MG63 (cell line): ENCODE measurements around the gene TIMELESS. TPM values are rescaled to one million over a fixed set of nuclear protein-coding genes. Genes with fewer than 3 reads are reported as not detected.
A peak's percentile ranks its signal among the peaks of the same experiment; 100 is the strongest.
"Not testable (repeated sequence)": the region's sequence is repeated elsewhere in the genome, so short reads cannot be mapped to it uniquely, and the experiment has no call there.

Experiments
- DNase-seq: peaks from one replicate; pipeline ENCODE4 v3.0.0-alpha.2; 2020
- H3K27me3 ChIP-seq: fragments of 250-450 bp; sonication (Bioruptor Pico); 2 replicates; pipeline ENCODE4 v1.5.1; 2020; ENCODE audit warnings: mild to moderate bottlenecking, moderate library complexity
- H3K36me3 ChIP-seq: fragments of 250-450 bp; sonication (Bioruptor Pico); 2 replicates; pipeline ENCODE4 v1.5.1; 2020; ENCODE audit warnings: mild to moderate bottlenecking, moderate library complexity
- H3K4me3 ChIP-seq: fragments of 250-450 bp; sonication (Bioruptor Pico); 2 replicates; pipeline ENCODE4 v1.5.1; 2020; ENCODE audit warnings: mild to moderate bottlenecking, moderate library complexity
- H3K9me3 ChIP-seq: fragments of 250-450 bp; sonication (Bioruptor Pico); 2 replicates; pipeline ENCODE4 v1.5.1; 2020; ENCODE audit warnings: mild to moderate bottlenecking, moderate library complexity
- total RNA-seq: library from RNA; depleted of rRNA; stranded (reverse); fragments of >200 nt; shearing (Covaris generic); gene quantifications from 2 replicates; pipeline ENCODE4 v1.2.3, GENCODE V29; 2014; ENCODE audit warnings: low replicate concordance

The TIMELESS gene
- total RNA-seq, 1 experiment from 2014 or later = 22.6 TPM

DNA sequence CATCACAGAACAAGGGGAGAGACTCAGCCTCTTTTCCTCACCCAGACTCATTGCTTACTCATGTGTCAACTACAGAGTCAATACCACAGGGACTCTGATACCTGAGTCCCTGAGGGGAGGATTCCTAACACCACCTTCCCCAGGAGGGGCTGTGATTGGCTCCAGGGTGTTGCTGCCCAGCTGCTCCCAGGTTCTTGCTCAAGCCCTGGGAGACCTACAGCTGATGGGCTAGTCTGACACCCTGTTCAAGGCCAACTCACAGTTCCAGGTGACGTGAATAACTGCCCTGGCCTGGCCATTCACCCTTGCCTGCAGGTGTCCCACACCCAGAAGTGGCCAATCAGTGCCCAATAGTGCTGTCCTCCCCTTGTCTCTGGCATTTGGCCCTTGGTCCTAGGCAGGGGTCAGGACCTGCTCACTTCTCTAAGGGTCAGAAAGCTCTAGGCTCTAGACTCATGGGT is 27.8 kb upstream of the TIMELESS start:
- H3K27me3 ChIP-seq = no peaks in the 10 kb centered on the region
- H3K36me3 ChIP-seq = peaks cover 6% of the 10 kb centered on the region
- DNase-seq = no peak
- no peaks in the 10 kb centered on the region for H3K9me3 ChIP-seq
- H3K4me3 ChIP-seq = no peak overlapping the region

DNA sequence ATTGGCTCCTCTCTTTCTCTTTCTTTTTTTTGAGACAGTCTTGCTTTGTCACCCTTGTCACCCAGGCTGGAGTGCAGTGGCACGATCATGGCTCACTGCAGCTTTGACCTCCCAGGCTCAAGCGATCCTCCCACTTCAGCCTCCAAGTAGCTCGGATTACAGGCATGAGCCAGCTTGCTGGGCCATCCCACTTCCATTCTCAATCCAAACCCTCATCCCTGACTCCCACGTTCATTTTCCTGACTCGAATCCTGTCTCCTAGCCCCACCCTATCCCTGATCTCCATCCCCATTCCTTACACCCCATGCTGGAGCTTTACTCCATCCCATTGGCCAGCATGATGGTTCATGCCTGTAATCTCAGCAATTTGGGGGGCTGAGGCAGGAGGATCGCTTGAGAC is 26.9 kb upstream of the TIMELESS start:
- Histone ChIP-seq H3K4me3 (no peak overlapping the region), H3K36me3 (peaks cover 11% of the 10 kb centered on the region), H3K27me3 (no peaks in the 10 kb centered on the region), H3K9me3 (no peaks in the 10 kb centered on the region)
- no peak for DNase-seq

- Histone ChIP-seq H3K27me3 (no peaks in the 10 kb centered on the region), H3K9me3 (no peaks in the 10 kb centered on the region), H3K4me3 (no peak overlapping the region), H3K36me3 (peaks cover 27% of the 10 kb centered on the region)
- no peak for DNase-seq
These were observed 25.2 kb upstream of the TIMELESS start for GRCh38 chr12:56474389-56474788.

- peak; percentile 42 for DNase-seq
- H3K4me3 ChIP-seq = peak overlapping the region; percentile 98
- H3K27me3 ChIP-seq = no peaks in the 10 kb centered on the region
- peaks cover 33% of the 10 kb centered on the region for H3K36me3 ChIP-seq
- 0 out of 2 replicates have a peak, but pooled peaks cover 2% of the 10 kb centered on the region for H3K9me3 ChIP-seq
These were observed 20.0 kb upstream of the TIMELESS start for GRCh38 chr12:56469007-56469930.

DNA sequence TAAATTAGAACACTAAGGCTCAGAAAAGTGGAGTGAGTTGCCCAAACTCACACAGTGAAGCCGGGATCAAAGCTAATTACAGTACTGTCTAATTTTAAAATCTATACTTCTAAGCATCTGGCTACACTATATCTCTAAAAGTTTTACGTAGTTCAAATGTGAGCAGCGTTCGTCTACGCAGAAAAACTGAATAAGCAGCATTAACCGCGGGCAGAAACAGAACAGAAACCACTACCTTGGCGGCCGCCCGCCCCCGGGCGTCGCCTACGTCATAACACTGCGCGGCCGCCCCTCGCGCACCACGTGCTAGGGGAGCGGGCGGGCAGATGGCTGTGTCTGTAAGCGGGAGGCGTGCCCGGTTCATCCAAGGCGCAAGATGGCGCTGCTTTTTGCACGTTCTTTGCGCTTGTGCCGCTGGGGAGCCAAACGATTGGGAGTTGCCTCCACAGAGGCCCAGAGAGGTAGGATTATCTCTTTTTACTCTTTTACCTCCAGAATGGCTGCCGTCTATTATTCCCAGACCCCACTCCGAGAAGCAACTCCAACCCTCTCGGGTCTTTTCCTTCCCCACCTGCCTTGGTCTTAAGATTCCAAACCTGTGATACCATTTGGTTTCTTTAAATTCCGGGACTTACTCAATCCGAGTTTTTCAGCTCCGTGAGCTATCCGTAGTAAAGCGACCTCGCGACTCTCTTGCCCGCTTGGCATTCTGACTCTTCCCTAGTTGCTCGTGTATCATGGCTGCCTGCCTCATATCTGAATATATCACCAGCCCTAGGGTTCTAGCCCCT is 19.2 kb upstream of the TIMELESS start, which contains the start of gene SPRYD4:
SPRYD4 (plus strand) TSS at position 363 of the 791 bp plus-strand sequence; CDS start at position 377, 14 bp downstream.
- Histone ChIP-seq H3K9me3 (0 out of 2 replicates have a peak, but pooled peaks cover 2% of the 10 kb centered on the region), H3K27me3 (no peaks in the 10 kb centered on the region), H3K4me3 (peak within 1 kb of the TSS; percentile 98), H3K36me3 (peaks cover 33% of the 10 kb centered on the region)
- peak; percentile 91 for DNase-seq

DNA sequence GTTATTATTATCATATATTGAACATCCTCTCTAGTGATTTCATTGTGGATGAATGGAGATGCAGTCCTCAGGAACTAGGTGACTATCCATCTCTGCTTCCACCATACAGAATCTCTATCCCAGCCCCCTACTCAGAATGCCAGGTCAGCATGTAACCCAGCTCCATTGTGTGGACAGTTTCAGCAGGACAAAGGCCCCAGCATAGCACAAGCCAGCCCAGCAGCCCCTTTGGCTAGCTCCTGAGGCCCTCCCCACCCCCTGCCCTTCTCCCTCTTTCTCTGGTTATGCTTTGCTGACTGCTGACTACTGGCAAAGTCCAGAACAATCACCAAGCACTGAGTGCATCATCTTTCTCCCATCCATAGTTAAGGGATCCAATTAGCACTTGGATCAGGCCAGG is 13.3 kb upstream of the TIMELESS start:
- DNase-seq = no peak
- no peak overlapping the region for H3K4me3 ChIP-seq

DNA sequence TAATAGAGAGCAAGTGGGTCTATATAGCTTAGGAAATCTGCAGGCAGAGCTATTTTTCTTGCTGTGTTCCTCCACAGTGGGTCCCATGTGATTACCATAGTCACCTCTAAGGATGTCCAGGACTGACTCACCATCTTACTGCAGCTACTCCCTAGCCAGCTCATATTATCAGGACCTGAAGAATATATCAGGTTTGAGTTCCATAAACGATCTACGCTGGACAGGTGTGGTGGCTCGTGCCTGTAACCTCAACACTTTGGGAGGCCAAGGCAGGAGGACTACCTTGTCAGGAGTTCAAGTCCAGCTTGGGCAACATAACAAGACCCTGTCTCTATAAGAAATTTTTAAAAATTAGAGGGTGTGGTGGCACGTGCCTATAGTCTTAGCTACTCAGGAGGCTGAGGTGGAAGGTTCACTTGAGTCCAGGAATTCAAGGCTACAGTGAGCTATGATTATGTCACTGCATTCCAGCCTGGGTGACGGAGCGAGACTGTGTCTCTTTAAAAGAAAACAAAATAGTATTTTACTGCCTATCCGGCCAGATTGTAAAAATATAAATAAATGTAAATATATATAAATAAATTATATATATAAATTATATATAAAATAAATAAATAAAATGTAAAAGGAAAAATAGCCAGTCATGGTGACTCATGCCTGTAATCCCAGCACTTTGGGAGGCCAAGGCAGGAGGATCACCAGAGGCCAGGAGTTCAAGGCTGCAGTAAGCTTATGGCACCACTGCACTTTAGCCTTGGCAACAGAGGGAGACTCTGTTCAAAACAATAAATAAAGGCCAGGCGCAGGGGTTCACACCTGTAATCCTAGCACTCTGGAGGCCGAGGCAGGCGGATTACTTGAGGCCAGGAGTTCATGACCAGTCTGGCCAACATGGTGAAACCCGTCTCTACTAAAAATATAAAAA is 12.3 kb upstream of the TIMELESS start:
- Histone ChIP-seq H3K27me3 (no peaks in the 10 kb centered on the region), H3K36me3 (no peaks in the 10 kb centered on the region), H3K4me3 (no peak overlapping the region), H3K9me3 (no peaks in the 10 kb centered on the region)
- DNase-seq = peak; percentile 41

More for the DNA sequence above, 13.3 kb upstream of the TIMELESS start:
- Histone ChIP-seq H3K9me3 (0 out of 2 replicates have a peak, but pooled peaks cover under 1% of the 10 kb centered on the region), H3K27me3 (no peaks in the 10 kb centered on the region), H3K36me3 (no peaks in the 10 kb centered on the region)

GRCh38 chr12:56457817-56458216 is 8.6 kb upstream of the TIMELESS start:
- DNase-seq = no peak
- H3K36me3 ChIP-seq = no peaks in the 10 kb centered on the region
- H3K4me3 ChIP-seq = no peak overlapping the region
- H3K27me3 ChIP-seq = no peaks in the 10 kb centered on the region
- no peaks in the 10 kb centered on the region for H3K9me3 ChIP-seq

GRCh38 chr12:56454557-56454956 is 5.3 kb upstream of the TIMELESS start, which contains the start of gene MIP:
Gene MIP, minus strand, starts transcription at chr12:56454657. Its CDS starts 44 bp downstream, at chr12:56454613.
- DNase-seq = no peak
- no peak within 1 kb of the TSS for H3K4me3 ChIP-seq

GRCh38 chr12:56451147-56451546 is 1.9 kb upstream of the TIMELESS start:
- Histone ChIP-seq H3K27me3 (no peaks in the 10 kb centered on the region), H3K9me3 (no peaks in the 10 kb centered on the region), H3K36me3 (peaks cover 7% of the 10 kb centered on the region; the same call in 1 of the 2 replicates), H3K4me3 (no peak overlapping the region)
- no peak for DNase-seq

More at GRCh38 chr12:56454557-56454956, 5.3 kb upstream of the TIMELESS start, which contains the start of gene MIP:
- Histone ChIP-seq H3K36me3 (no peaks in the 10 kb centered on the region), H3K27me3 (no peaks in the 10 kb centered on the region), H3K9me3 (no peaks in the 10 kb centered on the region)

GRCh38 chr12:56450241-56450640 is 1.0 kb upstream of the TIMELESS start:
- peaks cover 7% of the 10 kb centered on the region; the same call in 1 of the 2 replicates for H3K36me3 ChIP-seq
- no peaks in the 10 kb centered on the region for H3K27me3 ChIP-seq
- no peak for DNase-seq

GRCh38 chr12:56449622-56449984 is 377 bp upstream of the TIMELESS start:
- Histone ChIP-seq H3K27me3 (no peaks in the 10 kb centered on the region), H3K4me3 (peak overlapping the region; percentile 57), H3K36me3 (peaks cover 7% of the 10 kb centered on the region; the same call in 1 of the 2 replicates), H3K9me3 (no peaks in the 10 kb centered on the region)
- no peak for DNase-seq

More at GRCh38 chr12:56450241-56450640, 1.0 kb upstream of the TIMELESS start:
- no peaks in the 10 kb centered on the region for H3K9me3 ChIP-seq
- no peak overlapping the region for H3K4me3 ChIP-seq

- H3K36me3 ChIP-seq, H3K4me3 ChIP-seq, H3K27me3 ChIP-seq, DNase-seq, H3K9me3 ChIP-seq: not testable (repeated sequence)
These were observed 6.0 kb downstream of the TIMELESS start for GRCh38 chr12:56443208-56443607.

DNA sequence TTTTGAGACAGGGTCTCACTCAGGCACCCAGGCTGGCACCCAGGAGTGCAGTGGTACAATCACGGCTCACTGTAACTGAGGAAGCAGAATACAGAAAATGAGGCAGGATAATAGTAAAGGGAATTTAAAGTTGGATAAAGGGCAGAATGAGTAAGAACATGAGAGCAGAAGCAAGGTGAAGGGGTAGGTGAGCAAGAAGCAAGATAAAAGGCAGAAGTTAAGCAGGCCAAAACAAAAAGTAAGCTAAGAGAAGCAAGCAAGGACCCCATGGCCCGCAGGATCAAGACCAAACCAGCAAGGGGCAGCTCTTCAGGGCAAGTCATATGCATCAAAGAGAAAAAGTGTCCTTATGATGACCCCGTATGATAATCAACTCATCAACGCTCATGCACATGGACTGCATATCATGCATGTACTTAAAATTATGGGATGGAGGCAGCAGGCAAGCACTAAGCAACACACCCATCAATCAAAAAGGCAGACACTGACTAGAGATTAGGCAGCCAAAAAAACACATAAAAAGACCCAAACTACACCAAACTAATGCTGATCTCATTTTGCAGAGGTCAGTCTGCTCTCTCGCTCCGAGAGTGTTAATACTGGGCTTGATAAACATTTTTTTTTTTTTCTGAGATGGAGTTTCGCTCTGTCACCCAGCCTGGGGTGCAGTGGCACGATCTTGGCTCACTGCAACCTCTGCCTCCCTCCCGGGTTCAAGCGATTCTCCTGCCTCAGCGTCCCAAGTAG is 11.6 kb downstream of the TIMELESS start:
- Histone ChIP-seq H3K4me3 (no peak overlapping the region), H3K27me3 (no peaks in the 10 kb centered on the region), H3K36me3 (peaks cover 8% of the 10 kb centered on the region), H3K9me3 (no peaks in the 10 kb centered on the region)
- no peak for DNase-seq

DNA sequence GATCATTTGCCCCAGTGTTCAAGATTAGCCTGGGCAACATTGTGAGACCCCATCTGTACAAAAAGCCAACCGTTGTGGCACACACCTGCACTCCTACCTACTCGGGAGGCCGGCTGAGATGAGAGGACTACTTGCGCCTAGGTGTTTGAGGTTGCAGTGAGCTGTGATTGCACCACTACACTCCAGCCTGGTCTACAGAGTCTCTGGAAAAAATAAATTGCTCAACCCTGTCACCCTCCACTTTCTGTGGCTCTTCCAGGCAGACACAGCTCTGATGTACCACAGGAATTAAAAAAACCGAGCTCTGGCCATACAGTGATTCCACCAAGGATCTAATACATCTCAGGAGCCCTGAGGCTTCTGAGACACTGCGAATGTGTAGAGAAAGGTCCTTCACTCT is 14.4 kb downstream of the TIMELESS start:
- Histone ChIP-seq H3K9me3 (no peaks in the 10 kb centered on the region), H3K4me3 (no peak overlapping the region)

More for the DNA sequence above, 14.4 kb downstream of the TIMELESS start:
- Histone ChIP-seq H3K36me3 (peaks cover 17% of the 10 kb centered on the region), H3K27me3 (no peaks in the 10 kb centered on the region)
- no peak for DNase-seq
